Measurements from ENCODE around the gene CLIP2. TPM values are rescaled to one million over a fixed set of nuclear protein-coding genes. Genes with fewer than 3 reads are reported as not detected.

Gene CLIP2
- total RNA-seq, 1 donor from 2014 or later, result 61.7 TPM

GRCh38 chr7:74356589-74357315, 67.5 kb downstream of the CLIP2 start:
- DNase-seq (no peak), ATAC-seq (ENCODE audit: low read depth) (no peak)
- Mint-ChIP-seq H3K27ac (no peak overlapping the region), H3K4me1 (no peaks in the 10 kb centered on the region), H3K4me3 (no peak overlapping the region), H3K9me3 (peaks cover 5% of the 10 kb centered on the region), H3K27me3 (no peaks in the 10 kb centered on the region), H3K36me3 (ENCODE audit: low read depth) (peaks cover 60% of the 10 kb centered on the region)
- TF ChIP-seq CTCF (IDR thresholded peaks at IDR 0.05), result no peak
- intact Hi-C loops (cut with micrococcal nuclease), result no loop called here
- CTCF ChIA-PET, result no interaction called here
- POLR2A ChIA-PET, result no interaction called here

- Mint-ChIP-seq H3K27ac (no peak overlapping the region), H3K27me3 (no peaks in the 10 kb centered on the region), H3K36me3 (ENCODE audit: low read depth) (peaks cover 64% of the 10 kb centered on the region), H3K4me1 (no peaks in the 10 kb centered on the region), H3K9me3 (peaks cover 5% of the 10 kb centered on the region), H3K4me3 (no peak overlapping the region)
- ChIA-PET POLR2A (no interaction called here), CTCF (no interaction called here)
- ATAC-seq (ENCODE audit: low read depth) (no peak), DNase-seq (no peak)
- intact Hi-C loops (cut with micrococcal nuclease), result no loop called here
- TF ChIP-seq CTCF (IDR thresholded peaks at IDR 0.05), result no peak
Measured at GRCh38 chr7:74360008-74360407, 70.8 kb downstream of the CLIP2 start.

- no peak for DNase-seq
- no peak for TF ChIP-seq CTCF (IDR thresholded peaks at IDR 0.05)
- ATAC-seq (ENCODE audit: low read depth), result no peak
- ChIA-PET POLR2A (no interaction called here), CTCF (no interaction called here)
- Mint-ChIP-seq H3K27ac (no peak overlapping the region), H3K27me3 (no peaks in the 10 kb centered on the region), H3K4me1 (no peaks in the 10 kb centered on the region), H3K9me3 (no peaks in the 10 kb centered on the region), H3K36me3 (ENCODE audit: low read depth) (peaks cover 56% of the 10 kb centered on the region), H3K4me3 (no peak overlapping the region)
- intact Hi-C loops (cut with micrococcal nuclease), result no loop called here
Measured at GRCh38 chr7:74362266-74362665, 73.1 kb downstream of the CLIP2 start.

GRCh38 chr7:74364061-74364460, 74.9 kb downstream of the CLIP2 start:
- Mint-ChIP-seq H3K9me3 (no peaks in the 10 kb centered on the region), H3K4me1 (no peaks in the 10 kb centered on the region), H3K36me3 (ENCODE audit: low read depth) (peaks cover 53% of the 10 kb centered on the region), H3K27ac (no peak overlapping the region), H3K4me3 (no peak overlapping the region), H3K27me3 (no peaks in the 10 kb centered on the region)
- DNase-seq (no peak), ATAC-seq (ENCODE audit: low read depth) (no peak)
- intact Hi-C loops (cut with micrococcal nuclease), result no loop called here
- POLR2A ChIA-PET, result no interaction called here
- CTCF ChIA-PET, result interaction anchor here (1.0 kb wide), 1 partner anchor 37 kb away, joined by 5 read pairs; no protein-coding TSS in a partner anchor
- TF ChIP-seq CTCF (IDR thresholded peaks at IDR 0.05), result no peak

- Mint-ChIP-seq H3K27me3 (no peaks in the 10 kb centered on the region), H3K36me3 (ENCODE audit: low read depth) (peaks cover 42% of the 10 kb centered on the region), H3K4me3 (no peak overlapping the region), H3K4me1 (peaks cover under 1% of the 10 kb centered on the region), H3K9me3 (no peaks in the 10 kb centered on the region), H3K27ac (no peak overlapping the region)
- ChIA-PET CTCF (interaction anchor here (1.0 to 1.6 kb wide), 2 partner anchors 36 to 159 kb away, joined by 5 read pairs; no protein-coding TSS in a partner anchor), POLR2A (no interaction called here)
- intact Hi-C loops (cut with micrococcal nuclease), result no loop called here
- DNase-seq (no peak), ATAC-seq (ENCODE audit: low read depth) (no peak)
- no peak for TF ChIP-seq CTCF (IDR thresholded peaks at IDR 0.05)
Measured at GRCh38 chr7:74365322-74366022, 76.3 kb downstream of the CLIP2 start.

Measured in activated B cell treated with CpG ODN at 0.5 μM for 24 hours (primary cell).